HG02798 (cell line): ENCODE data around the gene WDR1.
A peak's percentile ranks its signal among the peaks of the same experiment; 100 is the strongest.

Source experiments
- ATAC-seq: cut with Tn5 transposase; IDR thresholded peaks from one replicate; pipeline ENCODE4 v1.9.1; 2021; ENCODE audit warnings: mild to moderate bottlenecking; ENCODE audit not compliant: unreplicated experiment, poor library complexity

WDR1 gene

GRCh38 chr4:10116569-10117358 lies at the start of gene WDR1:
Gene WDR1 (minus strand): TSS chr4:10116799. CDS start chr4:10116666, 133 bp downstream.
- ATAC-seq, result peak; percentile 93

- ATAC-seq, result no peak
Observed at GRCh38 chr4:10164877-10165283, 48.3 kb upstream of the WDR1 start.

- no peak for ATAC-seq
Observed at GRCh38 chr4:10163296-10163695, 46.7 kb upstream of the WDR1 start.

GRCh38 chr4:10162341-10163000 lies 45.9 kb upstream of the WDR1 start:
- ATAC-seq, result no peak

GRCh38 chr4:10161840-10162239 lies 45.2 kb upstream of the WDR1 start:
- ATAC-seq, result no peak

- ATAC-seq, result no peak
Observed at GRCh38 chr4:10161146-10161545, 44.5 kb upstream of the WDR1 start.

- ATAC-seq, result no peak
Observed at GRCh38 chr4:10160281-10160856, 43.8 kb upstream of the WDR1 start.

GRCh38 chr4:10159671-10160070 lies 43.1 kb upstream of the WDR1 start:
- ATAC-seq, result no peak

- ATAC-seq, result no peak
Observed at GRCh38 chr4:10158333-10158942, 41.8 kb upstream of the WDR1 start.

- ATAC-seq, result peak; percentile 82
Observed at GRCh38 chr4:10157478-10158332, 41.1 kb upstream of the WDR1 start.

GRCh38 chr4:10154241-10154640 lies 37.6 kb upstream of the WDR1 start:
- no peak for ATAC-seq

GRCh38 chr4:10153161-10153560 lies 36.6 kb upstream of the WDR1 start:
- no peak for ATAC-seq

GRCh38 chr4:10151182-10151581 lies 34.6 kb upstream of the WDR1 start:
- no peak for ATAC-seq

- no peak for ATAC-seq
Observed at GRCh38 chr4:10144966-10145365, 28.4 kb upstream of the WDR1 start.

GRCh38 chr4:10144479-10144878 lies 27.9 kb upstream of the WDR1 start:
- ATAC-seq, result no peak

GRCh38 chr4:10143171-10143570 lies 26.6 kb upstream of the WDR1 start:
- ATAC-seq, result no peak

GRCh38 chr4:10140866-10141759 lies 24.5 kb upstream of the WDR1 start:
- no peak for ATAC-seq

GRCh38 chr4:10139518-10139917 lies 22.9 kb upstream of the WDR1 start:
- ATAC-seq, result no peak

- no peak for ATAC-seq
Observed at GRCh38 chr4:10135260-10135659, 18.7 kb upstream of the WDR1 start.
